GM21619 (cell line): ENCODE results near the gene GPBP1.
"Not testable (repeated sequence)": the region's sequence is repeated elsewhere in the genome, so short reads cannot be mapped to it uniquely, and the experiment has no call there.

ENCODE experiments used
- ATAC-seq: cut with Tn5 transposase; IDR thresholded peaks from one replicate; pipeline ENCODE4 v1.9.1; 2021; ENCODE audit not compliant: unreplicated experiment

Gene GPBP1

GRCh38 chr5:57173319-57174127 lies at the start of gene GPBP1:
TSS of gene GPBP1 (plus strand) at chr5:57174059. CDS start at chr5:57214131, 40,072 bp downstream.
- peak; percentile 67 for ATAC-seq

DNA sequence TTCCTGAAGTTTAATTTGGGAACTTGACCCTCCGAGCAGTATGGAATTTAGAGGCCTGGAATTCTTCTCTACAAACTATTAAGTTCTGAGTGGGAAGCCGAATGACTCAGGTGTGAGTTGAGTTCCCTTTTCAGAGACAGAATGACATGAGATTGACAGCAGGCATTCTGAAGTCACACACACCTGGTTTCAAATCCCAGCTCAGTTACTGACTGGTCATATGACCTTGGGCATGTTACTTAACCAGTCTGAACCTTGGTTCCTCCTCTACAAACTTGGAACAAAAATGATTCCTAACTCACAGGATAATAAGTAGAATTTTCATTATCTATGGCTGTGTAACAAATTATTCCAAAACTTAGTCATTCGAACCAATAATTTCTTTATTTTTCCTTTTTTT lies 45.5 kb upstream of the GPBP1 start:
- ATAC-seq = no peak

- ATAC-seq = no peak
These were observed 40.3 kb upstream of the GPBP1 start for GRCh38 chr5:57133574-57133973.

DNA sequence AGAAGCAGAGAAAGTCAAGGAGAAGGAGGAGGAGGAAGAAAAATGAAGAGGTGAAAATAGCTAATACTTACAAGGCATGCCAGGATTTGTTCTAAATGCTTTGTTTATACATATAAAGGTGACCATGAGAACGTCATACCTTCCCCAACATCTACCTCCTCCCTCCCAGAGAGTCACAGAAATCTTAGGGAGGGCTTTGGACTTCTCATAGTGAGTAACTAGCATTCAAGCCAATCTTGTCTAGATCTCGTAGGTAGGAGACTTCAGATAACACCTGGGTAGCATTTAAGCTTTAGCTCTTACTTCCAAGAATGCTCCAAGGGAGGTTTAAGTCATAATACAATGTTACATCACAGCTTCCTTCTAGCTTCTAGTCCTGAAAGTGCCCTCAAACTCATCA lies 36.5 kb upstream of the GPBP1 start:
- no peak for ATAC-seq

DNA sequence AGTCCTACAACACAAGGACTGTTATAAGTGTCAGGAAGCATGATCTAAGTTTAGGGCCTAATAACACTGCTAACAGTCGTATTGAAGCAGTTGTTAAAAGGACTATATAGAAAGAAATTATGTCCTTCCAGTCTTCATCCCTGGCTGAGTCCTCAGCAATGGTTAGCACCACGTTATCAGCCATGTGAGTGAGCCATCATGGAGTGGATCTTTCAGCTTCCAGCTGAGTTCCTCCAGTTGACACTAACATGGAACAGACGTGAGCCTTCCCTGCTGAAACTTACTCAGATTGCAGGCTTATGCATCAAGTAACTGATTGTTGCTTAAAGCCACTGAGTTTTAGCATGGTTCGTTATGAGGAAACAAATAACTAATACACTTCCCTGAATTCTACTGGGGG lies 21.5 kb upstream of the GPBP1 start:
- ATAC-seq = no peak

GRCh38 chr5:57155033-57155432 lies 18.8 kb upstream of the GPBP1 start:
- no peak for ATAC-seq

DNA sequence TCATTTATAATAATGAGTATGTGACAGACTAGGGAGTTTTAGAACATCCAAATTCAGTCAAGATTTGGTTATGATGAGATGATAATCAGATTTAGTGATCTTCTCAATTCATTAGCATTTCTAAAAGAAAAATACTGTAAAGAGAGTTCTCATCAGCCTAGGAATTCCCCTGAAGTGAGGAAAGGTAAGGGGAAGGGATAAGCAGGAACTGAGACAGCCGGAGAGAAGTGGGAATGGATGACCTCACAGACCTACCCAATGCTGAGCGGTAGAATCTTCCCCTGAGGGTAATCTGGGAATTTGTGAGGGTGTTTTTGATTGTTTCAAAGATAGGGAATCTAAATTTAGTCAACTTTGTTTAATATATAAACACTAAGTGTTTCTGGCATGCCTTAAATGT lies 16.7 kb upstream of the GPBP1 start:
- no peak for ATAC-seq

- no peak for ATAC-seq
These were observed 16.2 kb upstream of the GPBP1 start for GRCh38 chr5:57157666-57158065.

DNA sequence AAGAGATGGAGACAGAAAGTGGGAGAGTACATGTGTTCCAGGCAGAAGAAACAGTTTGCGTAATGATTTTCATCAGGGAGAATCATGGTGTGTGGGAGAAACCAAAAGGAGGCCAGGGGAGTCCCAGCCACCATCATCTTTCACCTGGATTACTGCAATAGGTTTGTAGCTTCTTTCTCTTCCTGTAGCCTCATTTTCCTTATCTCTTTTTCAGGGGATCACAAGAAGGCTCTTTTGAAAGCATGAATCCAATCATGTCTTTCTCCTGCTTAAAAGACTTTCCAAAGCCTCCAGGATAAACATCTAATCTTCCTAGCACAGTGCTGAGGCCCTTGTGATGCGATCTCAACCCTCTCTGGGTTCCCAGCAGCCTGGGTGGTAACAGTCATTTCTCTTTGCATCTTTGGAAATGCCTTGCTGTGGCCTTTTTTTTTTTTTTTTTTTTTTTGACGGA lies 10.3 kb upstream of the GPBP1 start:
- no peak for ATAC-seq

- no peak for ATAC-seq
These were observed 9.7 kb upstream of the GPBP1 start for GRCh38 chr5:57164124-57164523.

DNA sequence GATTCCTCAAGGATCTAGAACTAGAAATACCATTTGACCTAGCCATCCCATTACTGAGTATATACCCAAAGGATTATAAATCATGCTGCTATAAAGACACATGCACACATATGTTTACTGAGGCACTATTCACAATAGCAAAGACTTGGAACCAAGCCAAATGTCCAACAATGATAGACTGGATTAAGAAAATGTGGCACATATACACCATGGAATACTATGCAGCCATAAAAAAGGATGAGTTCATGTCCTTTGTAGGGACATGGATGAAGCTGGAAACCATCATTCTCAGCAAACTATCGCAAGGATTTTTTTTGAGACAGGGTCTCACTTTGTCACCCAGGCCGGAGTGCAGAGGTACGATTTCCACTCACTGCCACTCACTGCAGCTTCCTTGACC lies 8.7 kb upstream of the GPBP1 start:
- ATAC-seq = not testable (repeated sequence)

DNA sequence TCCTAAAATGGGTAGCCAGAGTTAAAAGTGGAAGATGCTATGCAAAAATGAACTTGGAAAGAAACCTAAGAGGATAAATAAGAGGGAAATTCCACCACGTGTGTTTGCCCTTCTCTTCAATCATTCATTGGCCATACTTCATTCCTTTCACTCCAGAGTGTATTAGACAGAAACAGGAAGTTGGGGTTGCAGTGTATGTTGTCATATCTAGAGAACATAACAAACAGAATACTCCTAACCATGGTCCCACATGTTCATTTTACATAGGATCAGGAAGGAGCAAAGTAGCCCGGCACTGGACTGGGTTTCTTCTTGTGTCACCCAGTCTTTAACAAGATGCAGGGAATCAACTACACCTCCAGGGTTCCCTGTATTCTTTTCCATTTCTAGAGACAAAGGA lies 7.6 kb upstream of the GPBP1 start:
- ATAC-seq = peak; percentile 66

GRCh38 chr5:57167201-57167600 lies 6.7 kb upstream of the GPBP1 start:
- ATAC-seq = no peak

GRCh38 chr5:57170116-57170515 lies 3.7 kb upstream of the GPBP1 start:
- ATAC-seq = not testable (repeated sequence)

GRCh38 chr5:57171816-57172465 lies 1.9 kb upstream of the GPBP1 start:
- no peak for ATAC-seq

DNA sequence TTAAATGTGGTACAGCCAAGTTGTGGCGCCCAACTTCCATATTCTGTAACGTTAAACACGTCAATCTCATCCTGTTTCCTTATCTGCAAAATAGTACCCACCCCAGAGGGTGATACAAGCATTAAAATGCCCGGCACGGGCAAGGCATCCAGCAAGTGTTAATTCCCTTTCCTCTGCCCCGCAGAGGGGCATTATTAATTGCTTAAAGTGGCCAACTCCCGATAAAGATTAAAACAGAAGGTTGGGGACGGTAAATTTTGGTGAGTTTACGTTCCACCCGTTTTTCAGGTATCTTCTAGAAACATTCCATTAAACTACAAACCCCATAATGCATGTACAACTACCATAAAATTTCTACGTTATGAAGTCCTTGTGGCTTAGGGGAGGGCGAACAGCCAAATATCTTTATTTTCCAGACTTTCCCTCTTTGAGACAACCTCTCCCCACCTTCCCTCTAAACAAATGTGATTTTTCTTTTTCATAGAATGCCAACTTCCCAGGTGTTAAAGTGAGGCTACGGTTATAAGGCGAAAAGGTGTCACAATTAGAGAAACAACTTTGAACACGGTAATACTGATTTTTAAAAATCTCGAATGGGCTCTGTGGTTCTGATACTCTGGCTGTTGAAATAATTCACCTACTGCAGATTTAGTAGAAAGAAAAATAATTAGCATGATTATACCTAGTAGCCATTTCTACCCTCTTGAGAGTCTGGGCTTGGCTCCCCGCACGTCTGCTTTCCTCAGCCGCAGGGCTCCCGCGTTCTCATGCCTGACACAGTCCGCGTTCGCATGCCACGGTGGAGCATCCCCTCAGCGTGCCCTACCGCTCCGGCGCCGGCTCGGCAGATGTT lies 1.2 kb upstream of the GPBP1 start:
- ATAC-seq = no peak

DNA sequence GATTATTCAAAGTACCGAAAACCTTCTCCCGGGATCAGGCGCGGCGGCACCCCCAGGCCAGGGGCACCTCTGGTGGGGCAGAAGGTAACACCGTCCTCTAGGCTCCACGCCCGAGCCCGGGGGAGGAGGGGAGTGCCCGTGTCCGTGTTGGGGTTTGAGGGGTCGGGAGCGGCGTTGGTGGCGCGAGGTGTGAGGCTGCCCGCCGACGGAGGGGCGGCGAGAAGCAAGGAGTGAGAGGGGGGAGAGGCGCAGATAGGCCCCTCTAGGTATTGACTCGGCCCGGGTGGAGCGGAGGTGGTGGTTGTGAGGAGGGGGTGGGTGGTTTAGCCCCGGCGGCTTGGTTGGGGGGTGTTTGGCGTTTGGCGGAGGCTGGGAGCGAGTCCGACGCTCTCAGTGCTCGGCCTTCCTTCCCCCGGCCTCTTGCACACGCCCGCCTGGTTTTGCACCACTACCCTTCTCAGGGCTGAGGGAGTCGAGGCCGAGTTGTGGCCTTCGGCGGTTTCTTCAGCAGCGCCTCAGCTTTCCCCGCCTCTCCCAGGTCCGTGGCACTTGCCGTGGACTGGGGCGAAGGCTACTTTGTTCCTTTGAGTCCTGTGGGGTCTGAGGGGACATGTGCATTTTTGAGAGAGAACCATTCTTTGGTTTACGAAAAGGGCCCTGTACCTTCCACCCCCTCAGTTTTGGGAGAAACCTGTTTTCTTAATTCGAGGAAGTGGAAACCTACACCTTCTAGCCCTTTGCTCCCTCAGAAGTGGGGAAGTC lies 450 bp downstream of the GPBP1 start:
- ATAC-seq = peak; percentile 1

- ATAC-seq = no peak
These were observed 1.1 kb downstream of the GPBP1 start for GRCh38 chr5:57174890-57175510.

- ATAC-seq = peak; percentile 13
These were observed 1.9 kb downstream of the GPBP1 start for GRCh38 chr5:57175551-57176309.
